ENCODE data around the gene PTEN. TPM values are rescaled to one million over a fixed set of nuclear protein-coding genes. Genes with fewer than 3 reads are reported as not detected.
A peak's percentile ranks its signal among the peaks of the same experiment; 100 is the strongest.

The PTEN gene
- total RNA-seq, 4 donors from 2014 or later = 90.8 to 146 (median 112) TPM

- no peak for ATAC-seq
- peaks cover 7 to 69% (median 10%) of the 10 kb centered on the region in 3 donors for H3K4me1 ChIP-seq
- H3K27ac ChIP-seq = no peak overlapping the region
- H3K4me3 ChIP-seq = no peak overlapping the region
- TF ChIP-seq POLR2AphosphoS5 (IDR thresholded peaks at IDR 0.05) = no peak
- no peak for TF ChIP-seq EP300 (IDR thresholded peaks at IDR 0.05)
- TF ChIP-seq CTCF (IDR thresholded peaks at IDR 0.05) = no peak
- no peak for TF ChIP-seq POLR2A (IDR thresholded peaks at IDR 0.05)
- peaks cover 0 to 23% of the 10 kb centered on the region in 2 donors for H3K36me3 ChIP-seq
- H3K9me3 ChIP-seq = no peaks in the 10 kb centered on the region
- H3K27me3 ChIP-seq = no peaks in the 10 kb centered on the region
Measured at GRCh38 chr10:87931836-87932230, 68.4 kb downstream of the PTEN start.

- WGBS, 2 donors (ENCODE audit: low coverage in 1 of 2) = 68 to 74% methylated on average over 3 of the region's 3 CpGs
- ATAC-seq = peak; percentile 58
Measured at GRCh38 chr10:87935290-87936141, 72.1 kb downstream of the PTEN start.

GRCh38 chr10:87940210-87940609, 76.8 kb downstream of the PTEN start:
- Histone ChIP-seq H3K27me3 (no peaks in the 10 kb centered on the region), H3K9me3 (no peaks in the 10 kb centered on the region), H3K4me1 (peaks cover 0 to 51% (median 4%) of the 10 kb centered on the region in 3 donors), H3K4me3 (no peak overlapping the region), H3K36me3 (peaks cover 0 to 12% of the 10 kb centered on the region in 2 donors), H3K27ac (no peak overlapping the region)
- no peak for ATAC-seq
- TF ChIP-seq EP300 (IDR thresholded peaks at IDR 0.05) (no peak), POLR2A (IDR thresholded peaks at IDR 0.05) (no peak), POLR2AphosphoS5 (IDR thresholded peaks at IDR 0.05) (no peak), CTCF (IDR thresholded peaks at IDR 0.05) (no peak)
- 94 to 98% methylated on average over 5 of the region's 6 CpGs for WGBS, 2 donors (ENCODE audit: low coverage in 1 of 2)

More at GRCh38 chr10:87935290-87936141, 72.1 kb downstream of the PTEN start:
- no peaks in the 10 kb centered on the region for H3K27me3 ChIP-seq
- no peak overlapping the region for H3K4me3 ChIP-seq
- peaks cover 0 to 68% (median 5%) of the 10 kb centered on the region in 3 donors for H3K4me1 ChIP-seq
- H3K36me3 ChIP-seq = peaks cover 0 to 23% of the 10 kb centered on the region in 2 donors
- no peak for TF ChIP-seq EP300 (IDR thresholded peaks at IDR 0.05)
- TF ChIP-seq POLR2AphosphoS5 (IDR thresholded peaks at IDR 0.05) = no peak
- TF ChIP-seq CTCF (IDR thresholded peaks at IDR 0.05) = no peak
- no peak for TF ChIP-seq POLR2A (IDR thresholded peaks at IDR 0.05)
- H3K9me3 ChIP-seq = no peaks in the 10 kb centered on the region
- H3K27ac ChIP-seq = no peak overlapping the region

GRCh38 chr10:87942884-87943527, 79.6 kb downstream of the PTEN start:
- no peak for ATAC-seq

More at GRCh38 chr10:87942884-87943527, 79.6 kb downstream of the PTEN start:
- H3K4me3 ChIP-seq = no peak overlapping the region
- TF ChIP-seq POLR2A (IDR thresholded peaks at IDR 0.05) = no peak
- TF ChIP-seq CTCF (IDR thresholded peaks at IDR 0.05) = no peak
- TF ChIP-seq EP300 (IDR thresholded peaks at IDR 0.05) = no peak
- TF ChIP-seq POLR2AphosphoS5 (IDR thresholded peaks at IDR 0.05) = no peak
- no peaks in the 10 kb centered on the region for H3K27me3 ChIP-seq
- peaks cover 0 to 12% of the 10 kb centered on the region in 2 donors for H3K36me3 ChIP-seq
- H3K9me3 ChIP-seq = no peaks in the 10 kb centered on the region
- 33 to 67% methylated on average over 1 of the region's 1 CpG for WGBS, 2 donors (ENCODE audit: low coverage in 1 of 2)
- H3K4me1 ChIP-seq = peaks cover 0 to 35% (median 0%) of the 10 kb centered on the region in 3 donors
- no peak overlapping the region for H3K27ac ChIP-seq

All from gastroesophageal sphincter (tissue), 4 donors.